Stimulated activated CD4-positive, alpha-beta T cell treated with anti-CD3 and anti-CD28 coated beads, Interleukin-4, amount 100 ng/mL, for 48 hours (primary cell): Measurements from ENCODE around the gene PARD3.

Experiments
- DNase-seq, 2 donors: peaks; one replicate each; pipeline ENCODE4 v3.0.0-alpha.2; 2020; ENCODE audit warnings: low read depth in 2 of 2

Gene PARD3

DNA sequence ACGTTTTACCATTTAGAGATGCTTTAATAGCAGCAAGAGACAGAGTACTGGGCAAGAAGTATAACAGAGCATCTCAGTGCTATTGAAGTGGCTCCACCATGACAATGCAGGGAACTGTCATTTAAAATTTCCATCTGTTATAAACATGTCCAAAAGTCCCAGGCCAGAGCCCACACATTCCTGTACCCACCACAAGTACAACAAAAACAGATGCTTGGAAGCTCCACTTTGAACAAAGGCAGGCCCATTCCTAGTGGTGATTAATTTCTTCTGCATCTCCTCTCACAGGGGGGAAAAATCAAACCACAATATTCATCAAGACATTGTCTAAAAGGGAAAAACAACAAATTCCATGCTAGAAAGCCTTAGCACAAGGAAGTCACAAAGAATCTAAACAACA lies 627.9 kb downstream of the PARD3 start:
- DNase-seq: no peak

DNA sequence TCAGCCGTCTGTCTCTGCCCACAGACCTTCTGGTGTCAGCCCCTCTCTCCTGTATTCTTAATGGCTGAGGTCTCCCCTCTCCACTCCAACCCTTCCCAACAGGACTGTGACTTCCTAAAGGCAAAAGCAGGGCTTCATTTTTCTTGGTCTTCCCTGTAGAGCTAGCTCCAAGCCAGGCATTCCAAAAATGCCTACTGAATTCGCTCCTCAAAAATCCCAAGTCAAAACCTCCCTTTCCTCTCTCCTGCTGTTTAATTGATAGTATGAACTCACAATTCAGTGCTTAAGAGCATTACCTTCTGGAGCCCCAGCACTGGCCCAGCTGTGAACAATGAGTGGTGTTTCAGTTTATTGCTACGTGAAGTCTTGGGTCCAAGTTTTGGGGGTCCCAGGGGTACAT lies 628.4 kb downstream of the PARD3 start:
- no peak for DNase-seq

DNA sequence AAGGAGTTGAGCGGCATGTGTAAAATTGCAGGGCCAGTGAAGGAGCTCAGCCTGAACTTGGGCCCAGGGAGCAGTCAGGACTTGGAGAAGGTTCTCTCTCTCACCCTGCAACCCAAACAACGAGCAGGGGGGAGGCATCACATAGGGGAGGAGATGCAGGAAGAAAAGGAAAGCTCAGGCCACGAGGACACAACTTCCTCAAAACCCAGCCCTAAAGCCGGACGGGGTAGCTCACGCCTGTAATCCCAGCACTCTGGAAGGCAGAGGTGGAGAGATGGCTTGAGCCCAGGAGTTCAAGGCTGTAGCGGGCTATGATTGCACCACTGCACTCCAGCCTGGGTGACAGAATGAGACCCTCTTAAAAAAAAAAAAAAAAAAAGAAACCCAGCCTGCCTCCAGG lies 629.1 kb downstream of the PARD3 start:
- DNase-seq: no peak

DNA sequence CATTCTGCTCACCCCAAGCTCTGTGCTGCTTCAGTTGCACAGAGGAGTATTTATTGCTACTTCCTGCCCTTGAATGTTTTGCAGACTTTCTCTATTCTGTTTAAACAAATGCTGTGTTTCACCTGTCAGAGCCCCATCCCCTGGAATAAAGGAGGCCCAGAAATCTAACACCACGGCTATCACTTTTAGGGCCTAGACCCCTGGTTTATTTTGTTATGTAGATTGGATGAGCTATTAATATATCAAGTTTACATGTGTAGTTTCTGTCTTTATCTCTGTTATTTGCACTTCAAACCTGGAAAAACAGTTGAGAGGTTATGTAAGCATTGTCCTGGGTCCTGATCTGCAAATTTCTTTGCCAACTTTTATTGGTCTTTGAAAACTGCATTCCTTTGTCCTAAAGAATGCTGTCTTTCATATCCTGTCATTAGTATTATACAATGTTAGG lies 630.1 kb downstream of the PARD3 start:
- DNase-seq: no peak

DNA sequence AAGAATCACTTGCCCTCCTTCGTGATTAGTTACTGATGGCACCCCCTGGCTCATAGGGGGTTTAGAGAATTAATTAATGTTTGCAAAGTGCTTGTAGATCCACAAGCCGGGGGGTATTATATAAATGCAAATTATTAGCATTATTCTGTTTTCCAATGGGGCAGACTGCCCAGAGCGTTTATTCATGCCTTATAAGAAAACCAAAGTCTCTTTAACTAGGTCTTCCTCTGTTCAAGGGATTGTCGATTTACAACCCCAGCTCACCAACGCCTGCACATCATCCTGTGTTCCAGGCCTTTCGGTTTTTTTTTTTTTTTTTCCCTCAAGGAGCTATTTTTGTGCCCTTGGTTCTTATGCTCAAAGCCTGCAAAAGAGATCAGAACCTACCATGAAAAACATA lies 630.7 kb downstream of the PARD3 start:
- DNase-seq: no peak

- DNase-seq: no peak
These were observed 631.9 kb downstream of the PARD3 start for GRCh38 chr10:34183016-34183796.

GRCh38 chr10:34181553-34182300 lies 633.4 kb downstream of the PARD3 start:
- no peak for DNase-seq

GRCh38 chr10:34180749-34181148 lies 634.3 kb downstream of the PARD3 start:
- no peak for DNase-seq

- DNase-seq: no peak
These were observed 635.8 kb downstream of the PARD3 start for GRCh38 chr10:34179280-34179679.

DNA sequence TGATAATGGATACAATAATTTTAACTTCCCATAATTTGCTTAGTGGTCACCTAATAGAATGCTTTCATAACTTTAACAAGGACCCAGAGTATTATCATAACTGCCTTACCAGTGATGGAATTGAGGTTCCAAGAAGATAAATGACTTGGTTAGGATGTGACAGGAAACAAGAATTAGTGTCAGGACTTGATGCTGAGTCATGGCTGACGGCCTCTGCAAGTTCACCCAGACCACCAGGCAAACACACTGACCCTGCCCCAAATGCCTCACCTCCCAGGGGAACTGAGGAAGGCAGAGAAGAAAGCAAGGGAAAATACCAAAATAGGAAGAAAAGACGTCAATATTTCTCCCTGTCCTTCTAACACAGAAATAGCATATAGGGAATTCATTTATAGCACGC lies 636.3 kb downstream of the PARD3 start:
- DNase-seq: no peak

- no peak for DNase-seq
These were observed 636.9 kb downstream of the PARD3 start for GRCh38 chr10:34178196-34178595.

- DNase-seq: no peak
These were observed 637.7 kb downstream of the PARD3 start for GRCh38 chr10:34177445-34177844.

DNA sequence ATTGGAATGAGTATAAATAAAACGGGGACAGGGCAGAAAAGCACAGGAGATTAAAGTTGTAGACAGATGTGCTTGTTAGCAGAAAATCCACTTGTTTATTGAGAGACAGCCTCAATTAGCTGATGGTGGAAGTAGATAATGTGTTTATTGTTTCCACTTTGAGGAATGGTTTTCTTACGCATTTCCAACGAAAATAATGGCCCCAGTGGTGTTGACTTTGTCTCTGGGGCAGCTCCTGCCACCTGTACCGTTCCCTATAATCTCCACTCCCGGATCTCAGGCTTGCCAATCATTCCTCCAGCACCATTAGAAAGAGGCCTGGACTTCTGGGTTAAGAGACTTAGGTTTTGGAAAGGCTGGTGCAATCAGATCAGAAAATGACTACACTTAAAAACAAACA lies 638.7 kb downstream of the PARD3 start:
- no peak for DNase-seq

DNA sequence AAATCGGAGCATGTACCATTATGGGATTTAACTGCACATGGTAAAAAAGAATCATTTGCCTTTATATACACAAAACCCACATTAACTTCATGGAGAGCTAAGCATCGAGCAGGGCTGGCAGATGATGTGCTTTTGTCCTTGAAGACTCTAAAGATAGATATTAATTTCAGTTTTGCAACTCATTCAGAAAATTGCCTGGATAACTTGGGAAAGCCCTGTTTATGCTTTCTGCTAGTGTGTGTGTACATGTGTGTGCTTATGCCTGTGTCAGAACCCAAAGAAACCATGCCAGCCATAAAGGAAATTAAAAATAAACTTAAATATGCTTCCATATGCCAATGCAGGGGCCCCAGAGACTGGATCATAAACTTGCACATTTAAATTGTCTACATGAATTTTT lies 640.0 kb downstream of the PARD3 start:
- DNase-seq: no peak

DNA sequence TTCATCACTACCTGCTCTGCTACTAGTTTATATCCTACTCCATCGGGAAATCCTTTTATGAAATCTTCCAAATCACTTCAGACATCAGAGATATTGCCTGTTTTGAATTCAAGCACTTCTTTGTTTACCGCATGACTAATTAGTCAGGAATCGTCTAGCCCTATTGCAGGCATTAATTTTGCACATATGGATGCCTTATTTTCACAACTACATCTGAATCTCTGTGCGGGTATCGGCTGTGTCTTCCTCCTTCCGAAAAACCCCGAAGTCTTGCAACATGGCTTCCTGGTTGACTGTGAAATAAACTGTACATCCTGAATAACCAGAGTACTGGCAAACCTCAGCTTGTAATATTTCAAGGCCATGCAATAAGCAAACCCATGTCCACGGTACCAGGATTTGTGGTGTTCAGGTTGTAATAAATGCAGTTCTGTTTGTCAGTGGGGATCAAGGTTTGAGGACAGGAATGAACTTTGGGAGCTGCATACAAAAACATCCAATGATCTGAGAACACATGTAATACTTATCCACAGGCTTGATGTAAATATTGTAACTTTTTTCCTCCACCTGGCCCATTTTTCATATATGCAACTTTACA lies 642.1 kb downstream of the PARD3 start:
- DNase-seq: no peak

- no peak for DNase-seq
These were observed 643.1 kb downstream of the PARD3 start for GRCh38 chr10:34171957-34172527.

DNA sequence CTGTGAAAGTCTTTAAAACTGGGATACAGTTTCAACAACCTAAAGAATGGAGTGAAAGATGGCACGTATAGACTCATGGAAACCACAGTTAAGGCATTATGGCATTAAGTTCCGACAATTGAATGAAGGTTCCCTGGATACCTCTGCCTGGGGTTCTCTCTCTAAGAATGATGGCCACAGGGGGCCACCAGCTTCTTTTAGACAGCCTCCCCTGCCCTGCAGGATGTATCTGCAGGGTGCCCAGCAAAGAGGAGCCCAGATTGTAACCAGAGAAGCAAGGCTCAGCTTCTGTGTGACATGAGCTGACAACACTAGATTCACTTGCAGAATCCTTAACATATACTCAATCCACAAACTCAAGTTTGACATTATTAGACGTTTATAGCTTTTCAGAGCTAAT lies 645.4 kb downstream of the PARD3 start:
- DNase-seq: no peak

GRCh38 chr10:34169131-34169530 lies 646.0 kb downstream of the PARD3 start:
- DNase-seq: no peak

GRCh38 chr10:34168439-34168838 lies 646.7 kb downstream of the PARD3 start:
- DNase-seq: no peak

GRCh38 chr10:34166823-34167222 lies 648.3 kb downstream of the PARD3 start:
- no peak for DNase-seq

DNA sequence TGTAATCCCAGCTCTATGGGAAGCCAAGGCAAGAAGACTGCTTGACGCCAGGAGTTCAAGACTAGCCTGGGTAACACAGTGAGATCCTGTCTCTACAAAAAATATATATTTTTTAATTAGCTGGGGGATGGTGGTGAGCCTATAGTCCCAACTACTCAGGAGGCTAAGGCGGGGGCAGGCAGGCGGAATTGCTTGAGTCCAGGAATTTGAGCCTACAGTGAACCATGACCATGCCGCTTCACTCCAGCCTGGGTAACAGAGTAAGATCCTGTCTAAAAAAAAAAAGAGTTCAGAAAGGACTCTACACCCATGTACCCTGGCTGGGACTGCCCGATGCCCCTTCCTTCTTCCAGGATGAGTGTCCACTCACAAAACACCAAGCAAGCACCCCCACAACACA lies 648.7 kb downstream of the PARD3 start:
- DNase-seq: no peak

GRCh38 chr10:34164029-34164428 lies 651.1 kb downstream of the PARD3 start:
- no peak for DNase-seq
